CD1c-positive myeloid dendritic cell (primary cell): Measurements from ENCODE around the gene SLC6A6.
A peak's percentile ranks its signal among the peaks of the same experiment; 100 is the strongest.

Source experiments
- DNase-seq: peaks from one replicate; pipeline ENCODE4 v3.0.0-alpha.2; 2016; ENCODE audit errors: extremely low spot score

The SLC6A6 gene

DNA sequence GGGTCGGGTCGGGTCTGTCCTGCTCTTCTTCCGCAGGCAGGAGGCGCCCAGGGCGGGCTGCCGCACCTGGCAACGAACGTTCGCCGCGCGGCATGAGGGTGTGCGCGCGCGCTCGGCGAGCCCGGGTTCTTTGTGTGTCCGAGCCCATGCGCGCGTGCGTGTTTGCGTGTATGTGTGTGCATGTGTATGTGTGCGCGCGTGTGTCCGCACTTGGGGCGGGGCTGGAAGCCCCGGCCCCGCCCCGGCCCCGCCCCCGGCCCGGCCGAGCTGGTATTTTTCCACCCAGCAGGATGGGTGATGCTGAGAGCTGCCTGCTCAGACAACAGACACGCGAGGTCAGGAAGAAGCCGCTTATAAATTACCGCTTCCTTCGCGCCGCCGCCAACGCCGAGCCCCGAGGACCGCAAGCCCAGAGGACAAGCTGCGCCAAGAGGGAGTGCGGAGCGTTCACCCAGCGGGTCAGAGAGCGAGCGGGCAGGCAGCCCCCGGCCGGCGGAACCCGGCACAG is at the start of gene SLC6A6:
Gene SLC6A6 (plus strand): TSS at position 303 of the 508 bp plus-strand sequence. CDS start 41,029 bp downstream, outside the sequence.
- peak; percentile 95 for DNase-seq

DNA sequence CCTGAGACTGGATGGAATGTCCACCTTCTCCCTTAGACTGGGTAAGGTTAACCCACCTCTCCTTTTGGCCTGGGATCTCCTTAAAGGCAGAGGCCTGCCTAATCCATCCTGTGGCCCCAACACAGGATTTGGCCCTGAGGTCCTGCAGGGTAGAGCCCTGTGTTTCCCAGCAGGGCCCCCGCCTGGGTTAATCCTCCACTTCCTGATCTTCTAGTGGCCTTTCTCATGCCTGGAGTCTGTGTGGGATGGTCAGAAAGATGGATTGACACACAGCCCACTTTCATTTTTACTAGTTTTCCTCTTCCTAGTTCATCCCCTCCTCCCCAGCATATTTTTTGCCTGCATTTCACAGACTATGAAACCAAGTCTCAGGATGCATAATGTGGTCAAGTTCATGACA is 48.9 kb upstream of the SLC6A6 start:
- peak; percentile 48 for DNase-seq

DNA sequence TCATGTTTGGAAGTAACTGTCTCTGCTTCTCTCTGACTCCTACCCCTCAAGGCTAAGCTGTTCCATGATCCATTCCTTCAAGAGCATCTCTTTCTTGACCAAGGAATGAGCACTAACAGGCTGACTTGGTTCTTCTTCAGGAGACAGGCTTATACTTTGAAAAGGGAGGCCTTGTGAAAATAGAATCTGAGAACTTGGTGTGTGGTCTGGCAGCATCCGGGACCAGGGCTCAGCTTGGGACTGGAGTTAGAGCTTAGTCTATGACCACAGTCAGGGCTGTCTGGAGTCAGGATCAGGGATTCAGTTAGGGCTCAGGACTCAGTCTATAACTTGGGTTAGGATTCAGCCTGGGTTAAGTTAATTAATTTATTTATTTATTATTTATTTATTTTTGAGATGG is 44.9 kb upstream of the SLC6A6 start:
- DNase-seq, result no peak

DNA sequence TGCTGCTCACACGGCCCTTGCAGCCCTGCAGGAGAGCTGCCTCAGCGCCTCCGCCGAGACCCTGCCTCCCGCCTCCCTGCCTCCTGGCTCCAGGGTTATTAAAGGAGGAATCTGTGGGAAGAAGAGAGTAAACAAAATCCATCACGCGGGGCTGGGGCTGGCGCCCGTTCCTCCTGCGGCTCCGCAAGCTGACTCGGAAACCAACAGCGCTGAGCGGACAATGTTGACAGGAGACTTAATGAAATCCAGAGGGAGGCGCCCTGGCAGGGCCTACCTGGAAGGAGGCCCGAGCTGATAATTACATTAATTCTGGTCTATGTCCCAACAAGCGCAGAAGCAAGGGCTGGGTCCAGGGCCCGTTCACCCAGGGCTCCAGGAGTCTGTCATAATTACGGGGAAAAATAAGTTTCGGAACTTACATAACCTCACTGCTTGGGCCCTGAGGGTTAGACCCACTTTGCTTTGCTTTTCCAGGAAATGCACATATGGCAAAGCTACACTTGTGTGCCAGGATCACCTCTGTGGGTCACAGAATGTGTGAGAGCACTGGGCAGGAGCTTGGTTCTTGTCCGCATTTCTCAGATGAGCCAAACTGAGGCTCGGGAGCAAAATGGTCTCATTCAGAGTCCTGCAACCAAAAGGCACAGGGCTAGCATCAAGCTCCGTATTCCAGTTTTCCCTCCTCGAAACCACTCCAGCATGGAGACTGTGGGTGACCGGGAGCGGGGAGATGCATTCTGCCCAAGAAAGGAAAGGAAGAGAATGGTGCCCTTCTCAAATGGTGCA is 43.8 kb upstream of the SLC6A6 start:
- DNase-seq, result no peak

DNA sequence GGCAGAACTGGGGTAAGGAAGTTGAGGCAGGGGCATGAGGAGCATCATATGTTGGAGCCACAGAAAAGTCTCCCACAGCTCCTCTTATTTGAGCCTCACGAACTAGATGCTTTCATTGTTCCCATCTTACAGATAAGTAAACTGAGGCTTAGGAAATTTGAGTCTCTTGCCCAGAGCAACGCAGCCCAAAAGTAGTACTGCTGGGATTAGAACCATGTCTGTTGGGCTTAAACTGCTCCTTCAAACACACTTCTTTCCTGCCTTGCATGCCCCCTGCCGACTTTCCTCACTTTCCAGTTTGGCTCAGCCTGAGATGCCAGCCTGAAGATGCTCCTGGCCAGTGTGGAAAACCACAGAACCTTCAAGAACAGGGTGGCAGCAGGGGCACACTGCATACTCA is 43.1 kb upstream of the SLC6A6 start:
- no peak for DNase-seq

DNA sequence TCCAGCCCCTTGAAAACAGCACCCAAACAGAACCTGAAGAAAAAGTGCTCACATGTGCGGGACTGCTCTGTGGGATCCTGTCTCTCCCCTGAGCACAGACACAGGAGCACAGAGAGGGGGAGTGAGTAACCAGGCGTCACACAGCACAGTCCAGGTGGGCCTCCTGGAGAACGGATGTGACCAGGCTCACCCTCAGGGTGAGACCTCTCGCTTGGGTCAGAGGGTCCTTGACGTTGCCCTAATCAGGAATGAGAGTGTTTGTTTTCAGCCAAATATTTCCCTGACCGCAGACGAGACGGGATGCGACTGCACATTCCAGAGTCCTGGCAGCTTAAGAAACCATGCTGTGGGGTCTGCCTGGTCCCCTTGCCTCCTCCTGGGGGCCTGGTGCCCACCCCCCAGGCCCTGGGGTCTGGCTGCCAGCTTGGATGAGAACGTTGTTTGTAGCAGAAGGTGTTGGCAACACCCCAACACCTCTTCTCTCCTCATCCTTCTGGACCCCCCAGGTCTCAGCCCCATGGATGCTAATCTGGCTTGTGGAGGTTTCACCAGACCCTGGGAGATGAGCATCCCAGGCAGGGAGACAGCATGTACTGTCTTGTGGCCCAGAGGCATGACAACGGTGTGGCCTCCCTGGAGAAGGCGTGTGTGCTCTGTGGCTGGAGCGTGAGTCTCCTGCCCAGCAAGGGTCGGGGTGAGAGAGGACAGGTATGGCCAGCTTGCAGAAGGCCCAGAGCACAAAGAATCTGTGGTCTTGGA is 42.1 kb upstream of the SLC6A6 start:
- no peak for DNase-seq

DNA sequence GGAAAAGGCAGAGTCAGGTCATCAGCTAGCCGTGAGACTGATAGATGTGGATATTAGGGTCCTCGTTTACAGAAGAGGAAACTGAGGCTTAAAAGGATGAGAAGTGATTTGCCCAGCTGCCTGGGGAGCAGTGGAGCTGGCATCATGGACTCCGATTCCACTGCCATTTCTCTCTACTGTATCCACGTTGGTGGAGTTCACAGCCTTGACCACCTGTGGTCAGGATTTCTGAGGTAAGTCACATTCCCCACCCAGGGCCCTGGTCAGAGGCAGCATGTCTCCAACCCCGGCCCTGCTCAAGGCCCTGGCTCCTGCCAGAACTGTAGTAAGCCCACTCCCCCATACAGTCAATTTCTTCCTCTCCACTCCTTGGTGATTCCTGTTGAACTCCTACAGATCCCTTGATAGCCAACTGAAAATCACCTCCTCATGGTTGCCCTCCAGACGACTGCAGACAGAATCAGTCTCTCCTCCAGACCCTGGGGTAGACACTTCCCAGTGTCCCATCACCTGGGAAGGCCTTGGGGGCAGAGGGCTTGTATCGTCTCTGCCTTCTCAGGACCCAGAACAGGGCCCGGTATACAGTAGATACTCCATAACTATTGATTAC is 41.2 kb upstream of the SLC6A6 start:
- DNase-seq, result no peak

DNA sequence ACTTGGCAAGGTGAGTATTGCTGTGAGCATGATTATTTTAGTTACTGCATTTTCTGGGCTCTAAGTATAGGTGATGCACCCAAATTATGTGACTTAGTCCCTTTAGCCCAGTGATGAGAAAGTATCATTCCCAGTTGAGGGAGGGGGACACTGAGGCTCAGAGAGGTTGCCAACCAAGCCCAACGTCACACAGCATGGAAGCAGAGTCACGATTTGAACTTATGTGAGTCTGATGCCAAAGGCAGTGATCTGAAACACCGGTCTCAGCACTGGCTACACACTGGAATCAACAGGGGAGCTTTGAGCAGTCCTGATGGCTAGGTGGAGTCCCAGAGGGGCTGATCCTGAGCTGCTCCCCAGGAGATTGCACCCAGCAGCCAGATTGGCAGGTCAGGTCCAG is 39.5 kb upstream of the SLC6A6 start:
- no peak for DNase-seq

DNA sequence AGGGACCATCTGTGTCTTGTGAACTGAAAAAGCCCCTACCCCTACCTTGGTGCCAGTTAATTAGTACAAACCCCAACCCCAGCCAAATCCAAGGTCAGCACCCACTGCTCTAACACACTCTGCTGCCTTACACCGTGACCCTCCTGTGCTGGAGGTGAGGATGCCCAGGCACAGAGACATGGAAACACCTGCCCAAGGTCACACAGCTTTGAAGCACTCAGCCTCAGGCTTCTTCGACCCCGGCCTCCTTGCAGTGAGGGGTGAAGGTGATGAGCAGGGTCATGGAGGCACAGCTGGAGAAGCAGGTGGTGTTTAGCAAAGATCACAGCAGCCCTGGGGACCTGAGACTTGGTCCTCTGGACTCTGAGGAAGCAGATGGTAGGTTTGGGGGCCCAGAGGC is 39.0 kb upstream of the SLC6A6 start:
- no peak for DNase-seq

DNA sequence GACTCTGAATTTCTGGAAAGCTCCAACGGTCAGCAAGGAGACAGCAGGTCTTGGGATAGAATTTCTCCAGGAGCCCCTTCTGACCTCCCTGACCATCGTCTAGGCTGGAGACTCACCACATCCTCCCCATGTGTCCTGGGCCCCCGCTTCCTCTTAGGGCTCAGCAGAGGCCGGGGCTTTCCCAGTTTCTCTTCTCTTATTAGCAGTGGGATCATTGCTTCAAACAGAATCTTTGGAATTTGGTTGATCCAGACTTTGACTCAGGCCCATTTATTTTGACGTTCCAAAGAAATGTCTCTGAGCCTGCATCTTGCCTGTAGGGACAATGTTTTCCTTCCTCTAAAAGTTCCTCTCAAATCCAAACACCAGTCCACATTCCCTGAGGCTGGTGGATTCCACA is 38.4 kb upstream of the SLC6A6 start:
- DNase-seq, result peak; percentile 77

DNA sequence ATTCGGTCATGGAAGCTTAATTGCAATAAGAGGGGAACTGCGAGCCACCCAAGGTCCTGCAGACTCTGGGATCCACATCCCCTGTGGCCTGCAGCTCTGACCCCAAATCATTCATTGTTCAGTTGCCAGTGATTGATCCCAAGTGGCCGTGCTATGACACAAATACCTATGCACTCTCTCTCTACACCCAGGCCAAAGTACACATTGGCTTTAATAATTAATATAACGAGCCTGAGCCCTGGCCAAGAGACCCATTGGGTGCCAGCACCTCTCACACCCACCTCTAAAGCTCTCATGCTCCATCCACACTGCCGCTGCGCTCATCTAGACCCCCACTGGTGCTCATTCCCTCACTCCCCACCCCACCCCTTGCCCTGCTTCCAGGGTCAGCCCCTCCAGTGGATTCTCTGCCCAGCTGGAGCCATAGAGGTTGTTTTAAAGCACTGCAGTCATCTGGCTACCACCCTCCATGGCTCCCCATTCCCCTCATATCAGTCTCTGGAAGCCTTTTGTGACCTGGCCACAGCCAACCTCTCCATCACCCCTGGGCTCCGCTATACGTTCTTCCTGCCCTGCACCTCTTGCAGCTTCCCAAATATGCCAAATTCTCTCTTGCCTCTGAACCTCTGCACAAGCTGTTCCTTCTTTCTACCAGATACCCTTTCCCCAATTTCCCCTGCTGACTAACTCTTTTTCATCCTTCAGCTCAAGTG is 37.7 kb upstream of the SLC6A6 start:
- no peak for DNase-seq

DNA sequence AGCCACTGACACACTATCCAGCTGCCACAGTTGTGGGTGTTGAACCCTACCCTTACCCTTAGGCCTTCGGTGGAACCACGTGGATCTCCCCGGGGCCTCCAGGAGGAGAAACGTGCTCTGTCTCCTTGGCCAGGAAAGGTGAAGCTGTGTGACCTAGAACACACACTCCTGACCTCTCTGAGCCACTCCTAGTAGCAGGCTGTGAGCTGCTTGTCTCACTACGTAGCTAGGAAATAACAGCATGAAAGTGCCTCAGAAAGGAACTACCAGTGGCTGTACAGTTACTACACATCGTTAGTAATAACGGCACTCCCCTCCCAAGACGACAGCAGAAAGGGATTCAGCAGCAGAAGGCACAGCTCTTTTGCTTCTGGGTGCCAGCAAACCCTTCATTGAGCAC is 36.2 kb upstream of the SLC6A6 start:
- peak; percentile 58 for DNase-seq

DNA sequence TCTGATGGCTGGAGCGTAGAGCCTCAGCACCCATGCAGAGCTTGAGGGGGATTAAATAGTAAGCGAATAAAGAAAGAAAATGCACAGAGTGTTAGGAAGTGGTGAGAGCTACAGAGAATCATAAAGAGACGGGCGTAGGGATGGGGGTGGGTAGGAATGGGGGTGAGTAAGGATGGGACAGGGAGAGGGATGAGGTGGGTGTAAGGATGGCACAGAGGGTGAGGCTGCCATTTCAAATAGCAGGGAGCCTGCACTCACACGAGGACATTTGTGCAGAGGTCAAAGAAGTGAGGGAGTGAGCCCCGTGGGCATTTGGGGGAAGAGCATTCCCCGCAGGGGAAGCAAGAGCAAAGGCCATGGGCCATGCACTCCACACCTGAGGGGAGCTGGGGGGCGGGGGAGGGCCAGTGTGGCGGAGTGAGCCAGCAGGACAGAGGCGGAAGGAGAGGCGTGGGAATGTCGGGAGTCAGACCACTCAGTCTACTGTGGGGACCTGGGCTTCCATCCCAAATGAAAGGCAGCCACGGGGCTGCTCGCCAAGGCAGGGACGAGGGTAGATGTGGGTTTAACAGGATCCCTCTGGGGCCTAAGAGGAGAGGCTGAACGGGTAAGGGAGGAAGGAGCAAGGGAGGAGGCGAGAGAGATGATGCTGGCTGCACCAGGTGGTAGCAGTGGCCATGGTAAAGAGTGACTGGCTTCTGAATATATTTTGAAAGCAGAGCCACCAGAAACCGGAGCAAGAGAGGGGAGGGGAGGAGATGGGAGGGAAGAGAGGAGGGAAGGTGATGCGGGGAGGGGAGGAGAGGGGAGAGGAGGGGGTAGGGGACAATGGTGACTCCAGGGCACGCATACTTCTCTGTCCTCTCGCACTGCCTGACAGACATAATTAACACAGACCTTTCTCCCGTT is 35.2 kb upstream of the SLC6A6 start:
- no peak for DNase-seq

DNA sequence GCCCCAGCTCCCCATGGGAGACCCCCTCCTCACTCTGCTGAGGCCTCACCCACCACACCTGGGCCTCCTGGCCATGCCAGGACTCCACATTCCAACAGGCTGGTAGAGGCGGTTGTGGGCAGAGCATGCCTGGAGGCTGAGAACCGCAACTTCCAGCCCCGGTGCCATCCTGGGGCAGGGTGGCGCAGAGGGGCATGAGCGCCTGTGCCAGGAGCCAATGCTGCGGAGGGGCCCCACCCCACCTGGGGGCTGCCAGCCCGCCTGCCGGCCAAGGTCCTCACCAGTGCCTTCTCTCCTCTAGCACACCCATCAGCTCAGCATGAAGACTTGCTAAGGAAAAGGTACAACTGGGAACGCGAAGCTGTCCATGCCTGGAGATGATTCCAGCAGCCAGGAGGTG is 34.3 kb upstream of the SLC6A6 start:
- DNase-seq, result no peak

DNA sequence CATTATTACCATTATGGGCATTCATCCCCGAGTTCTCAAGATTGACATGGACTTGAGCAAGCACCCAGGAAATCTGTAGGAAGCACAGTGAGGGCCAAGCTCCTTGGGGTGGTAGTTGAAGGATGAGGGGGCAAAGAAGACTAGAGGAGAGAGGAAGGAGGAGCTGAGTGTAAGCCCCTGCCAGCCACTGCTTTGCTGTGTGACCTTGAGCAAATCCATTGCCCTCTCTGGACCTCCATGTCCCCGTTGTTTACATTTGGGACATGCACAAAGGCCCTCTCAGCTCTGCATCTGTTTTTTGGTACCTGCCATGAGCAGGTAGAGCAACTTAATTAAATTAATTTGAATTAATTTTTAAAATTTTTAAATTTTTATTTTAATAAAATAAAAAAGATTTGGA is 33.5 kb upstream of the SLC6A6 start:
- DNase-seq, result no peak

DNA sequence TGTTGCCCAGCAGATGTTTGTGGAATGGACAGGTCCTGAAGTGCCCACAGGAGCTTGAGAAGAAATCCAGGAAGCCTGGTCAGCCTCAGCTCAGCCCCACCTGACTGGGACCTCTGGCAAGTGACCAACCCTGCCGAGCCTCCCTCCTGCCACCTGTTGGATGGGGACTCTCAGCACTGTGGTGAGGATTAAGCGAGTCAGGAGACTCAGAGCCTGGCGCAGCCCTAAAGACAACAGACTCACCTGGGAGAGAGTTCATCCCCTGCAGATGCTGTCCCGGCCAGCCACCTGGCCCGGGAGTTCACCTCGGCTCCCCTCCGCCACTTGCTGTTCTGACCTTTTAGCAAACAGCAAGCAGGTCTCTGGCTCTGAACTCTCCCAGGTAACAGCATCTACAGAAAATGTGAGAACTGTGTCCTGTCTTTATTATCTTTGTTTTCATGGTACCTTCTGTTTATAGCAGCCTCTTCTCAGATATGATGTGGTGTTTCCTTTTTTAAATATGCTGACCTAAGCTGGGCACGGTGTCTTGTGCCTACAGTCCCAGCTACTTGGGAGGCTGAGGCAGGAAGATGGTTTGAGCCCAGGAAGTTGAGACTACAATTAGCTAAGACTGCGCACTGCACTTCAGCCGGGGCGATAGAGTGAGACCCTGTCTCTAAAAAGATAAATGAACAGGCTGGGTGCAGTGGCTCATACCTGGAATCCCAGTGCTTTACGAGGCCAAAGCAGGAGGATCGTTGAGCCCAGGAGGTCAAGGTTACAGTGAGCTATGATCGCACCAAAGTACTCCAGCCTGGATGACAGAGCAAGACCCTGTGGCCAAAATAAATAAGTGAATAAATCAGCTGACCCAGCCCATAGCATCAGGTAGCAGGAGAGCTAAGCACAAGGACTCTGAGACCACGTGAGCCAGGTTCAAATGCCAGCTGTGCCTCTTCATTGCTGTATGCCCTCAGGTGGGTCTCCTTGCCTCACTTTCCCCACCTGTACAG is 32.4 kb upstream of the SLC6A6 start:
- peak; percentile 34 for DNase-seq

DNA sequence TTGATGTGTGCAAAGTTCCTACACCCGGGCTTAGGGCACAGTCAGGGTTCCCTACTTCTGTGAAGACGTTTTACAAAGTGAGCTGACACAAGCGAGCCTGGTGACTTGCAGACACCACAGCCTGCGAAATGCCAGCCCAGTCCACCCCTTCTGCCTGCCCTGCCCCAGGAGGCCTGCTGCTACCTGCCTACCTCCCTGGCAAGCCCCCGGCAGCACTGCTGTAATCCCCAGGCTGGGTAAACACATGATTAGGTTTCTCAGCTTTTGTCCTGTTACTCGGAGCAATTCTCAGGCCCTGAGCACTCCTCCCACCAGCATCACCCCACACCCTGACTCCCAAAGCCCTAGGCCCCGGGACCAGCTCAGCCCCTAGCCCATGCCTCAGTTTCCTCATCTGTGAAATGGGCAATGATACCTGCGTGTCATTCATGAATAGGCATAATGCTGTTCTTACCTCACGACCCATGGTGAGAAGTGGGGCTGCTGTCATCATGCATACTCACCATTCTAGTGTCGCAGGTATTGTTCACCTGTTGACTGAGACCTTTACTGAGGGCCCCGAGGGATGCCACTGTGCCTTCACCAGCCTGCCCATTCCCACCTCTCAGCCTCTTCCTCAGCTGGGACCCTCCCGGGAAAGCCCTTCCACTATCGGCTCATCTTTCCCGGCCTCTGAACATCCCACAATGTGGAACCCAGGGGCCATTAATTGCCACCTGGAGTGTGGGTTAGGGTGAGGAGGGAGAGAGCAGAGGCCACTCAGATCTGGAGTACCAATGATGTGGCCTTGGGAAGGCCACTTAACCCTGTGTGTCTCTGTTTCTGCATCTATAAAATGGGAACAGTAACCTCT is 31.5 kb upstream of the SLC6A6 start:
- no peak for DNase-seq

DNA sequence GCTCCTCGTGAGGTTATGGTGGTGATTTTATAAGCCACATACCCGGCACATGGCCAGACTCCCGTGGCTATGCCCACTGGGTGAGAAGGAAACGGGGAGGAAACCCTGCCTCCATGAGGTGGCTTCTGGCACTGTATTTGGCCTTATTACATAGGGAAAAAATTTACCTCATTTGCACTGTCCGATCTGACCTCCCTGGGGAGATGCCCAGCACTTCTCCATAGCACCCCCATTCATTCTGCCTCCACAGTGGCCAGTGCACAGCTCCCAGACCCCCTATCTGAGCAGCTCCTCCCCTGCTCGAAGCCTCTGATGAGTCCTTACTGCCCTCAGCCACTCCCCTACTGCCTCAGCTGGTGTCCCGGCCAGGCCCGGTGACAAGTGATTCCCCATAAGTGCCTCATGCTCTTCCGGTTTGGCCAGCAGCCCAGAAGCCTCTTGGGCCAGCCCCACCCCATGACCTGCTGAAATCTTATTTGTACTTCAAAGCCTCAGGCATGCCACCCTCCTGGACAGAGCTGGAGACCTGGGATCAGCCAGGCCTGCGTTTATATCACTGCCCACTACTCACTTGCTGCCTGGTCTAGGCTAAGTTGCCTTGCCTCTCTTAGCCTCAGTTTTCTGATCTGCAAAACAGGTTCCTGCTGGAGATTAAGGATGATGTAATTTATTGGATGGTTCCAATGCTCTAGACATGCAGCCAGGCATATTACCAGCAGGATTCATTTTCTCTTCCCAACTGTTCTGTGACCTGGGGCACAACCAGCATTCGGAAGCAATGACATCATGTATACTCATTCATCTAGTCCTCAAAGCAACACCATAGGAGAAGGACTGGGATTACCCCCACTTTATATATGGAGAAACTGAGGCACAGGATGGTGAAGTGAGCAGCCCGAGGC is 30.6 kb upstream of the SLC6A6 start:
- DNase-seq, result peak; percentile 85
